Stimulated activated CD4-positive, alpha-beta T cell treated with anti-CD3 and anti-CD28 coated beads, Interleukin-1b, Interleukin-23, amount 100 ng/mL, for 24 hours (primary cell): Measurements from ENCODE around the gene ZMYND11.
"Not testable (repeated sequence)": the region's sequence is repeated elsewhere in the genome, so short reads cannot be mapped to it uniquely, and the experiment has no call there.

Experiments
- DNase-seq, 4 experiments: peaks; one replicate each; pipeline ENCODE4 v3.0.0-alpha.2; 2020; ENCODE audit warnings: low read depth in 4 of 4, low spot score in 1 of 4

Gene ZMYND11

GRCh38 chr10:241966-242643 is 106.8 kb downstream of the ZMYND11 start:
- no peak for DNase-seq

GRCh38 chr10:244227-244626 is 109.0 kb downstream of the ZMYND11 start:
- DNase-seq, result no peak

GRCh38 chr10:246431-246830 is 111.2 kb downstream of the ZMYND11 start:
- DNase-seq, result no peak

GRCh38 chr10:247480-247879 is 112.2 kb downstream of the ZMYND11 start:
- DNase-seq, result no peak

GRCh38 chr10:248307-248706 is 113.1 kb downstream of the ZMYND11 start:
- DNase-seq, result no peak

- no peak for DNase-seq
These were observed 116.8 kb downstream of the ZMYND11 start for GRCh38 chr10:251982-252582.

GRCh38 chr10:260819-261429 is 125.7 kb downstream of the ZMYND11 start:
- no peak for DNase-seq

- DNase-seq, result not testable (repeated sequence)
These were observed 129.2 kb downstream of the ZMYND11 start for GRCh38 chr10:264160-265073.

GRCh38 chr10:265074-265440 is 129.8 kb downstream of the ZMYND11 start:
- DNase-seq, result not testable (repeated sequence)

- DNase-seq, result not testable (repeated sequence)
These were observed 130.7 kb downstream of the ZMYND11 start for GRCh38 chr10:265816-266588.

GRCh38 chr10:266974-267425 is 131.7 kb downstream of the ZMYND11 start:
- DNase-seq, result no peak

- no peak for DNase-seq
These were observed 132.4 kb downstream of the ZMYND11 start for GRCh38 chr10:267705-268104.

GRCh38 chr10:269440-270074 is 134.3 kb downstream of the ZMYND11 start:
- DNase-seq, result no peak

- no peak for DNase-seq
These were observed 135.9 kb downstream of the ZMYND11 start for GRCh38 chr10:271201-271600.

- DNase-seq, result no peak
These were observed 136.5 kb downstream of the ZMYND11 start for GRCh38 chr10:271722-272121.

- no peak for DNase-seq
These were observed 137.8 kb downstream of the ZMYND11 start for GRCh38 chr10:273088-273487.

GRCh38 chr10:274866-275265 is 139.6 kb downstream of the ZMYND11 start:
- no peak for DNase-seq

- DNase-seq, result no peak
These were observed 140.4 kb downstream of the ZMYND11 start for GRCh38 chr10:275680-276079.

GRCh38 chr10:277963-278362 is 142.7 kb downstream of the ZMYND11 start:
- no peak for DNase-seq

GRCh38 chr10:278707-279106 is 143.5 kb downstream of the ZMYND11 start:
- DNase-seq, result no peak
